NCI-H524 (cell line): ENCODE results near the gene LIMA1.
"Not testable (repeated sequence)": the region's sequence is repeated elsewhere in the genome, so short reads cannot be mapped to it uniquely, and the experiment has no call there.

Experiments used
- DNase-seq, 2 experiments: peaks; one replicate each; lab custom pipeline; 2025; lab: John Stamatoyannopoulos, UW

LIMA1 gene

DNA sequence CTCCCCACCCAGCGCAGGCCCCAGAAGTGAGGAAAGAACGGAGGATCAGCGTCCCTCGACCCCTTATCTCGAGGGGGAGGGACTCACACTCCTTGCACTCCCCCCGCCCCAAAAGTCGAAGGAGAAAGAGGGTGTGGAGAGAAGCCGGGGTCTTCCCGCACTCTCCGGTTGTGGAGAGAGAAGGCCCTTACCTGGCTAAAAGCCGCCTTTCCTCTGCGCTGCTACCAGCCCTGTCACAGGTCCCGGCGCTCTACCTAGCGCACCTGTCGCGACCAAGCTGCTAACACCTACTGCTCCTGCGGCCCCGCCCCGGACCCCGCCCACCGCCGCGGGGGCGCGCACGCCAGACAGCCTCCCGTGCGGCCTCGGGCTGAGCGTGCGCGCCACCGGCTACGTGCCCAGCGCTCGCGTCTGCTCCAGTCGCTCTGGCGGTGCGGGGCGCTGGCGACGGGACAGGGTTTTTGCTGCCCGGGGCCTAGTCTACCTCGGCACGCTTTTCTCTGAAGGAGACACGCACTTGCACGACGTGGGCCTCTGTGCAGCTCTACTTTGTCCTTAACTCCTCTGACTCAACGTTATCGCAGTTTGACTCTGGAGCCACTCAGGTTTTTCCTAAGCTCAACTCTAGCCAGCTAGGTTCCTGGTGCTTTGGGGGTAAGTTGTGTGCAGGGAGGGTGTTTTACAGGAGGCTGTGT, at the start of gene LIMA1:
Gene LIMA1, minus strand, starts transcription at position 292 of the 695 bp plus-strand sequence. CDS start 34,769 bp downstream, outside the sequence.
- peak; percentile 49 to 81 for DNase-seq

DNA sequence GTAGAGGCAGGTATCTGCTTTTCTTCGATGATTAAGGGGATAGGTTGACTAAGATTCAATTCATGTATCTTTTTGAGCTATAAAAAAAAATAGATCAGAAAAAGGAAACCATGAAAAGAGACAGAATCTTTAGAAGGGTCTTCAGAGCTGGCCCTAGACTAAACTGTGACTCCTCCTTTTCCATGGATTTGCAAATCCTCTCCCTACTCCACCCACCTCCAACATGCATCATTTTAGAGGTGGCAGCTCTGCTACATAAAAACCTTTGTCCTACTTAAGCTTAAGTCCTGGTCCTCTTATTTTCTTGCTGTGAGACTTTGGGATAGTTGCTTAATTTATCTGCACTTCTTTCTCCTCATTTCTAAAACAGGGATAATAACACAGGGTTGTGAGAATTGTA, 48.4 kb upstream of the LIMA1 start:
- no peak for DNase-seq

DNA sequence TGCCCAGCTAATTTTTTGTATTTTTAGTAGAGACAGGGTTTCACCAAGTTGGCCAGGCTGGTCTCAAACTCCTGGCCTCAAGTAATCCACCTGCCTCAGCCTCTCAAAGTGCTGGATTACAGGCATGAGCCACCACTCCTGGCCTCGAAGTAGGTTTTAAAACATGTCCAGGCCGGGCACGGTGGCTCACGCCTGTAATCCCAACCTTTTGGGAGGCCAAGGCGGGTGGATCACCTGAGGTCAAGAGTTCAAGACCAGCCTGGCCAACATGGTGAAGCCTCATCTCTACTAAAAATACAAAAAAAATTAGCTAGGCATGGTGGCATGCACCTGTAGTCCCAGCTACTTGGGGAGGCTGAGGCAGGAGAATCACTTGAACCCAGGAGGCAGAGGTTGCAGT, 45.3 kb upstream of the LIMA1 start:
- not testable (repeated sequence) for DNase-seq

GRCh38 chr12:50326590-50327284, 43.4 kb upstream of the LIMA1 start:
- peak in 1 of 2 experiments; percentile 7 for DNase-seq

DNA sequence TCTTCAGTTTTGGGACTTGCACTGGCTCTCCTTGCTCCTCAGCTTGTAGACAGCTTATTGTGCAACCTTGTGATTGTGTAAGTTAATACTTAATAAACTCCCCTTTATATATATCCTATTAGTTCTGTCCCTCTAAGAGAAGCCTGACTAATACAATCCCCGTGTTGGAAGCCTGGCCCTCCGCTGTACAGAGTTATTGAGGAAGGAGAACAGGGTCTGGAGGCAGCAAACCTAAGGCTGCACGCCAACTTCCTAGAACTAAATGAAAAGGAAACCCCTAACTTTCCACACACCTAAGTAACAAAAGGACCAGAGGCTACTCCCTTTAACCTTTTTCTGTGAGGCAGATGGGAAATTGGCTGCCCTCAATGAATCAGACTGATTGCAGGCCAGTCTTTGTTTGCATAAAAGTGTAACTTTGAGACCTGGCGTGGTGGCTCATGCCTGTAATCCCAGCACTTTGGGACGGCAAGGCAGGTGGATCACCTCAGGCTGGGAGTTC, 42.6 kb upstream of the LIMA1 start:
- no peak for DNase-seq

- not testable (repeated sequence) for DNase-seq
Measured at GRCh38 chr12:50324770-50325169, 41.5 kb upstream of the LIMA1 start.

GRCh38 chr12:50324077-50324476, 40.8 kb upstream of the LIMA1 start:
- not testable (repeated sequence) for DNase-seq

- no peak for DNase-seq
Measured at GRCh38 chr12:50322206-50322605, 38.9 kb upstream of the LIMA1 start.

GRCh38 chr12:50317203-50317602, 33.9 kb upstream of the LIMA1 start:
- DNase-seq = peak in 1 of 2 experiments; percentile 2

GRCh38 chr12:50315803-50316202, 32.5 kb upstream of the LIMA1 start:
- no peak for DNase-seq

DNA sequence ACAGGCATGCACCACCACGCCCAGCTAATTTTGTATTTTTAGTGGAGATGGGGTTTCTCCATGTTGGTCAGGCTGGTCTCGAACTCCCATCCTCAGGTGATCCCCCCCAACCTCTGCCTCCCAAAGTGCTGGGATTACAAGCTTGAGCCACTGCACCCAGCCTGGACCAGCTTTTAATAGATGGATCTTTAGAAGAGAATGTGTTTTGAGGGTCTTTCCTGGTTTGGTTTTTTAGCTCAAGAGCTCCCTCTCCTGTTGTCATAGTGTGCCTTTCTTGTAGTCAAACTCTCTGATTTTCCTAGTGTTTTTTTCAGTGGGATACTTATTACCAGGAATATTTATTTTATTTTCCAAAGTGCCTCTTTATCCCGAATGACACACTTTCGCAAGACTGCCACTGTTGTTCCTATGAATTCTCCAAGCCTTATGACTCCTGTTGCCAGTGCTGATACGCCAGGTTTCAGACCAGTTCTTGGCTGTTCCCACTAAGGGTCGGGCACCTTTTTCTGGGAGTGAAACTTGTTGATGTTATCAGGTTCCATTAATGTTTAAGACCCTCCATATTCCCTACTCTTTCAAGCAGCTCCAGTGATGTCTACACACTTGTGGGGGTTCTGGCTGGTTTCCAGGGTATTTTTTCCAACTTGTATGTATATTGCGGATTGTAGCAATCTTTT, 31.5 kb upstream of the LIMA1 start:
- peak; percentile 26 to 58 for DNase-seq

- DNase-seq = not testable (repeated sequence)
Measured at GRCh38 chr12:50313971-50314370, 30.7 kb upstream of the LIMA1 start.

DNA sequence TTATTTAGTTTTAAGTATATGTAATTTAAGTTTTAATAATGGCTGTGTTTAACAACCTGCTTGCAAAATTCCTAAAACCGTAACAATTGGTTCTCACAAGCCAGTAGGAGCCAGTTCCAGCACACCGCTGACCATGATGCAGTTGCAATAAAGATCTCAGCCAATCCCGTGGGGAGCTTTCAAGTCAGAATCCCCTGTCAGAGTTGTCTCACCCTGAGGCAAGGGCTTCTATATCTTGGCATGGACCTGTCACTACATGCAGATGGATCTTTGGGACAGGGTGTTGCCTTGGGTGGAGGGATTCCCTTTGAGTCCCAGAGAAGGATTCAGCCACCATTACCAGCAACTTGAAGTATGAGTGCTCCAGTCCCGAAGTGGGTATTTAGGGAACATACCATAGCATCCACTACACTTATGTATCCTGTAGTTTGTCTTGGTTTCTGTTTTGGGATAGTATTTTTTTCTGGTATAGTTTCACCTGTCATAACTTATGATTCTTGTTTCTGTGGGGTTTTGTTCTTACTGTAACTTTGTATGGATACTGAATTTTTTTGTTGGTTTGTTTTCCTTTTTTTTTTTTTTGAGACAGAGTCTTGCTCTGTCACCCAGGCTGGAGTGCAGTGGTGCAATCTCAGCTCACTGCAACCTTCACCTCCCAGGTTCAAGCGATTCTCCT, 30.1 kb upstream of the LIMA1 start:
- no peak for DNase-seq

DNA sequence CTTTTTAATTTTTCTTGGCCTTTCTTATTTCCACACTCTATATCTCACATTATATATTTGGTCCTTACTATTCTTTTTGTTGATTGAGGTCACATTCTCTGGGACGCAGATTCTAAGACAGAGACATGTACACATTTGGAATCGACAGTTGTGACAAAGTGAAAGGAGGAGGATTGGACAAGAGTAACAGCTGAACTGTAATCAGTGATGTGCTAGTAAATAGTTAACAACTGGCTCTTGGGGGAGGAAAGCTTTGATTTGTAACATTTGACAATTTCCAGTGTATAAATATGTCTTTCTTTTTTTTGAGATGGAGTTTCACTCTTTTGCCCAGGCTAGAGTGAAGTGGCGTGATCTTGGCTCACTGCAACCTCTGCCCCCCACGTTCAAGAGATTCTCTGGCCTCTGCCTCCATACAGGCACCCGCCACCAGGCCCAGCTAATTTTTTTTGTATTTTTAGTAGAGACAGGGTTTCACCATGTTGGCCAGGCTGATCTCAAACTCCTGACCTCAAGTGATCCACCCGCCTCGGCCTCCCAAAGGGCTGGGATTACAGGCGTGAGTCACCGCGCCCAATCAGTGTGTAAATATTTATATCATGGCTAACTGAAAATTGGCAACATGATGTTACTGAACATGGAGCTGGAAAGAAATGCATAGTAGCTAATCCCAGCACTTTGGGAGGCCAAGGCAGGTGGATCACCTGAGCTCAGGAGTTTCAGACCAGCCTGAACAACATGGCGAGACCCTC, 28.7 kb upstream of the LIMA1 start:
- DNase-seq = not testable (repeated sequence)

DNA sequence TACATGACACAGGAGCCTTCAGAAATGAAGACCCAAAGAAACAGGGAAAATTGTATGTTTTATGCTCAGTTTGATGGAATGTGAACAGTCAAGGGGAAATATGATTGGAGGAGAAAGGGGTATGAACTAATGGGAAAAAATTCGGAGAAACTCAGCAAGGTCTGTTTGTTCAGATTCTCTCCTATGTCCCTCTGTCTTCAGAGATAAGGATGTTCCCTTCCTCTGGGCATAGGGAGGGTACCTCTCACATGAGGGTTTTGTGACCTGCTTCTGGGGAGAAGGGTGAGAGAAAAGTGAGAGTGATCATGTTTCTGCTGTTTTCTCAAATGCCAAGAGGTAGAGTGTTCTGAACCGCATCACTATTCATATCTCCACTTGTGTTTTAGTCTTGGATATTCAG, 26.6 kb upstream of the LIMA1 start:
- DNase-seq = no peak

GRCh38 chr12:50302686-50303085, 19.4 kb upstream of the LIMA1 start:
- no peak for DNase-seq

GRCh38 chr12:50297996-50298395, 14.7 kb upstream of the LIMA1 start:
- peak in 1 of 2 experiments; percentile 5 for DNase-seq

DNA sequence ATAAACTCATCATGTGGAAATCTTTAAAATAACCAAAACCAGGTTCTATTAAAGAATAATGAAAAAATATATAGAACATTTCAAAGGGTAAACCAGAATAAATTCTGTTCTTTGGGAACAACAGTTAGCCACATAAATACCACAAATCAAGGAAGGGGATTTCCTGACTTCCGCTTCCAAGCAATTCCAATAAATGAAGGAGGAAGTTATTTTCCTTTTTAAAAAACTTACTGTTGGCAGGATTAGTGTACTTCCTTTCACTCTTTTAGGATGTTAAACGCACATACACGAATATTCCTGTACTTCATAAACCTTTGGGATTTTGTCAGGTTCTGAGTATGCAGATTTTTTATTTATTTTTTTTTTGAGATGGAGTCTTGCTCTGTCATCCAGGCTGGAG, 13.7 kb upstream of the LIMA1 start:
- no peak for DNase-seq

DNA sequence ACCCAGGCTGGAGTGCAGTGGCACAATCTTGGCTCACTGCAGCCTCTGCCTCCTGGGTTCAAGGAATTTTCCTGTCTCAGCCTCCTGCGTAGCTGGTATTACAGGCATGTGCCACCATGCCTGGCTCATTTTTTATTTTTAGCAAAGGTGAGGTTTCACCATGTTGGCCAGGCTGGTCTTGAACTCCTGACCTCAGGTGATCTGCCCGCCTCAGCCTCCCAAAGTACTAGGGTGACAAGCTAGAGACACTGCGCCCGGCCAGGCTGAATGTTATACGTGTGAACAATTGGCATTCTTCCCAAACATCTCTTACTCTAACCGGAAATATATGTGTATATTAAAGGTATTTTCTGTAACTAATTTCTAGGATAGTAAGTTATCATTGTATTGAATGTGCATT, 13.2 kb upstream of the LIMA1 start:
- no peak for DNase-seq

- no peak for DNase-seq
Measured at GRCh38 chr12:50291377-50291776, 8.1 kb upstream of the LIMA1 start.

DNA sequence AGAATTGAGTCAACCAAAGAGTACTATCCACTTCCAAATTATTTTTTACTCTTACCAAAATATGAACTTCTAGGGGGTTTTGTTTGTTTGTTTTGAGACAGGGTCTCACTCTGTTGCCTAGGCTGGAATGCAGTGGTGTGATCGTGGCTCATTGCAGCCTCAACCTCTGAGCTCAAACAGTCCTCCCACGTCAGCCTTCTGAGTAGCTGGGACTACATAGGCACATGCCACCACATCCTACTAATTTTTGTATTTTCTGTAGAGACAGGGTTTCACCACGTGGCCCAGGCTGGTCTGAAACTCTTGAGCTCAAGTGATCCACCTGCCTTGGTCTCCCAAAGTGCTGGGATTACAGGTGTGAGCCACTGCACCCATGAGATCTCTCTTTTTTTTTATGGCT, 7.4 kb upstream of the LIMA1 start:
- not testable (repeated sequence) for DNase-seq
